ENCODE measurements around the gene SPDYE6.
"Not testable (repeated sequence)": the region's sequence is repeated elsewhere in the genome, so short reads cannot be mapped to it uniquely, and the experiment has no call there.

DNA sequence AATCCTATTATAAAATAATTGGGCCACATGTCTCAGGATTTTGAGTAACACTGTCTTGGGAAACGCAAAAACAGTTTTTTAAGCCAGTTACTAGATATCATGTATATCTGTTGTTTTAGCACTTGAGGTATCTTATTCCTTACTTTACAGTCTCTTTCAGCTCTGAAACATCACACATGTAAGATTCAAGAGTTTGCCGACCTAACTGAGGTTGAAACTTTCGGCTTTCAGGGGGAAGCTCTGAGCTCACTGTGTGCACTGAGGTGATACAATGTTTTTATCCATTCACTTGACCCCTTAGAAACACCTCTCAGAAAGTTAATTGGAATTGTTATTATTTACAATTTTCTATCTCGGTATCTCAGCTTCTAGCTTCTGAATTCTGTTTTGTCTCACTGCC, 18.8 kb downstream of the SPDYE6 start:
- not testable (repeated sequence) for TF ChIP-seq CTCF, POLR2A (IDR thresholded peaks at IDR 0.05)
